GM19239 (cell line): Measurements from ENCODE around the gene PRPF6.
"Not testable (repeated sequence)": the region's sequence is repeated elsewhere in the genome, so short reads cannot be mapped to it uniquely, and the experiment has no call there.

Experiments
- DNase-seq: peaks from one replicate; pipeline ENCODE4 v3.0.0; 2011; ENCODE audit warnings: low spot score; ENCODE audit not compliant: insufficient read length
- FAIRE-seq: peaks from 2 replicates; lab custom pipeline; 2011; peaks lifted over from hg19 to GRCh38; lab: Jason Lieb, UNC

The PRPF6 gene

GRCh38 chr20:64005394-64005793 lies 24.5 kb downstream of the PRPF6 start:
- FAIRE-seq (no peak), DNase-seq (no peak)

GRCh38 chr20:64006490-64006889 lies 25.6 kb downstream of the PRPF6 start:
- DNase-seq (no peak), FAIRE-seq (no peak)

DNA sequence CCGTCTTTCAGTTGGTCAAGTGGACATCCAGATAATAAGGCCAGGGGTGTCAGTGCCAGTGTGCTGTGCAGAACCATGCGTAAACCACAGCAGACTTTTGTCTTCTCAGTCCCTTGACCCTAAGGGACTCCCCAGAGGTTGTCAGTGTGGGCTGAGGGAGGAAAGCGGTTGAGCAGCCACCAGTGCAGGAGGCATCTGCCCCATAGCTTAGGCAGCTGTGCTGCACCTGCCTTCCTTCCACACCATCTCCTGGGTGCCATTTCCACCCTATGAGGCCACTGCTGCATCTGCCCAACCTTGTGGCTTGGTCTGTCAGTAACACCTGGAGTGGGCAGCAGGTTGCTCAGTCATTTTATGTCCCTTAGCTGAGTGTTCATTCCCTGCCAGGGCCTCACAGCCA lies 26.0 kb downstream of the PRPF6 start:
- no peak for FAIRE-seq
- DNase-seq = no peak

GRCh38 chr20:64009811-64010387 lies 29.0 kb downstream of the PRPF6 start:
- FAIRE-seq (no peak), DNase-seq (no peak)

- DNase-seq (no peak), FAIRE-seq (no peak)
These were observed 29.8 kb downstream of the PRPF6 start for GRCh38 chr20:64010711-64011237.

DNA sequence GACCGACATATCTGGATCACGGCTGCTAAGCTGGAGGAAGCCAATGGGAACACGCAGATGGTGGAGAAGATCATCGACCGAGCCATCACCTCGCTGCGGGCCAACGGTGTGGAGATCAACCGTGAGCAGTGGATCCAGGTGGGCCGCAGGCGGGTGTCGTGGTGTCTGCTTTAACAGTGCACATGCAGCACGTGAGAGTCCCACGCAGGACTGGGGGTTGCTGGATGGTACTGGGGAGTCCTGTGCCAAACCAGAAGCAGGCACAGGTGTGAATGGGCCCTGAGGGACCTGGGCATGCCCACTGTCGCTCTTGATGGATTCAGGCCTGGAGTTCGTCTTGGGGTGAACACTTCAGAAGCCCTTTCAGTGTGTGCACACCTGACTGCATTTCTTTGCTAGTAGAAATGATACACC lies 30.4 kb downstream of the PRPF6 start:
- DNase-seq = no peak

DNA sequence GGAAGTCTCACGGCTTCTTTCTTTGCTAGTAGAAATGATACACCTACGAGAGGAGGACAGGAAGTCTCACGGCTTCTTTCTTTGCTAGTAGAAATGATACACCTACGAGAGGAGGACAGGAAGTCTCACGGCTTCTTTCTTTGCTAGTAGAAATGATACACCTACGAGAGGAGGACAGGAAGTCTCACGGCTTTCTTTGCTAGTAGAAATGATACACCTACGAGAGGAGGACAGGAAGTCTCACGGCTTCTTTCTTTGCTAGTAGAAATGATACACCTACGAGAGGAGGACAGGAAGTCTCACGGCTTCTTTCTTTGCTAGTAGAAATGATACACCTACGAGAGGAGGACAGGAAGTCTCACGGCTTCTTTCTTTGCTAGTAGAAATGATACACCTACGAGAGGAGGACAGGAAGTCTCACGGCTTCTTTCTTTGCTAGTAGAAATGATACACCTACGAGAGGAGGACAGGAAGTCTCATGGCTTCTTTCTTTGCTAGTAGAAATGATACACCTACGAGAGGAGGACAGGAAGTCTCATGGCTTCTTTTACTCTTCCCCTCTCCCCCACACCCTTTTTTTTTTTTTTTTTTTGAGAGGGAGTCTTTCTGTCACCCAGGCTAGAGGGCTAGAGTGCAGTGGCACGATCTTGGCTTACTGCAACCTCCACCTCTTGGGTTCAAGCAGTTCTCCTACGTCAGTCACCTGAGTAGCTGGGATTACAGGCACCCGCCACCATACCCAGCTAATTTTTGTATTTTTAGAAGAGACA lies 31.6 kb downstream of the PRPF6 start:
- DNase-seq, FAIRE-seq: not testable (repeated sequence)

More for the DNA sequence above, 30.4 kb downstream of the PRPF6 start:
- FAIRE-seq = no peak

- no peak for FAIRE-seq
These were observed 34.7 kb downstream of the PRPF6 start for GRCh38 chr20:64015635-64016034.

DNA sequence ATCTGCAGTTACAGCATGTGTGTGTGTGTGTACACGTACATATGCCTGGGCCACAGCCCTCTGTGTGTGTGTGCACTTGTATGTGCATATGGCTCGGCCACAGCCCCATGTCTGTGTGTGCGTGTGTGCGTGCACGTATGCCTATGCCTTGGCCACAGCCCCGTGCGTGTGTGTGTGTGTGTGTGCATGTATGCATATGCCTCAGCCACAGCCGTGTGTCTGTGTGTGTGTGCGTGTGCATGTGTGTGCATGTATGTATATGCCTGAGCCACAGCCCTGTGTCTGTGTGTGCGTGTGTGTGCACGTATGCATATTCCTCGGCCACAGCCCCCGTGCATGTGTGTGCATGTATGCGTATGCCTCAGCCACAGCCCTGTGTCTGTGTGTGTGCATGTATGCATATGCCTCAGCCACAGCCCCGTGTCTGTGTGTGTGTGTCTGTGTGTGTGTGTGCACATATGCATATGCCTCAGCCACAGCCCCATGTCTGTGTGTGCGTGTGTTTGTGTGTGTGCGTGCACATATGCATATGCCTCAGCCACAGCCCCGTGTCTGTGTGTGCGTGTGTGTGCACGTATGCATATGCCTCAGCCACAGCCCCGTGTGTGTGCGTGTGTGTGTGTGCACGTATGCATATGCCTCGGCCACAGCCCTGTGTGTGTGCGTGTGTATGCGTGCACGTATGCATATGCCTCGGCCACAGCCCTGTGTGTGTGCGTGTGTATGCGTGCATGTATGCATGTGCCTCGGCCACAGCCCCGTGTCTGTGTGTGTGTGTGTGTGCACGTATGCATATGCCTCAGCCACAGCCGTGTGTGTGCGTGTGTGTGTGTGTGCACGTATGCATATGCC lies 40.4 kb downstream of the PRPF6 start:
- DNase-seq (no peak), FAIRE-seq (no peak)

More at GRCh38 chr20:64015635-64016034, 34.7 kb downstream of the PRPF6 start:
- no peak for DNase-seq

- FAIRE-seq = no peak
- DNase-seq = no peak
These were observed 41.9 kb downstream of the PRPF6 start for GRCh38 chr20:64022671-64023360.

- DNase-seq (no peak), FAIRE-seq (no peak)
These were observed 42.6 kb downstream of the PRPF6 start for GRCh38 chr20:64023361-64024140.

DNA sequence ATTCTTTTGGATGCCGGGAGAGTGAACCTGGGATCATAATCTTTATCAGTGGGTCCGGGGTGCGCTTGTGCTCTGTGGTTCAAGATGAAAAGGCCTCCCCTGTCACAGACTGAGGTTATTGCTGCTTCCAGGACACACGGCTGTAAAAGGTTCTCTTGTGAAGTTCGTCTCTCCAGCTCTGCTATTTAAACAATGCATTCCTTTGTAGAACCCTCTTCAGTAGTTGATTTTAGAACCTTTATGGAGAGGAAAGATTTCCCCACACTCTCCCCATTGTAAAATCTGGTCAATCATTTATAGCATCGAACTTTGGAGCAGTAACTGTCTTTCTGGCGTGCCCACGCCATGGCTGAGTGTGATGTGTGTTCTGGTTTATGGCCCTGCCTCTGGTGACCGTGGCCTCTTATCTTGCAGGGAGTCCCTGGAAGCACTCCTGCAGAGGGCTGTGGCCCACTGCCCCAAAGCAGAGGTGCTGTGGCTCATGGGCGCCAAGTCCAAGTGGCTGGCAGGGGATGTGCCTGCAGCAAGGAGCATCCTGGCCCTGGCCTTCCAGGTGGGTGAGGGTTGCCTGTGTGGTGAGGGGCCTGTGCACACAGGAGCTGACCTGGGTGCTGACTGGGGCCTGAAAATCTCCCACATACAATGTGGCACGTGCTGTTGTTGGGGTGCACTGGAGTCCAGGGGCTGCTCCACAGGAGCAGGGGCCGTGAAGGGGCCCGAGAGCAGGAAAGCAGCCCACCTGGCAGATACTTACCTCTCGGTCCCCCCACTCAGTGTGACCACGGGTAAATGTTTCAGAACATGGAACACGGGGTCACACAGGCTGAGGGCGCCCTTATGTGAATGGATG lies 43.4 kb downstream of the PRPF6 start:
- DNase-seq = no peak
- no peak for FAIRE-seq

DNA sequence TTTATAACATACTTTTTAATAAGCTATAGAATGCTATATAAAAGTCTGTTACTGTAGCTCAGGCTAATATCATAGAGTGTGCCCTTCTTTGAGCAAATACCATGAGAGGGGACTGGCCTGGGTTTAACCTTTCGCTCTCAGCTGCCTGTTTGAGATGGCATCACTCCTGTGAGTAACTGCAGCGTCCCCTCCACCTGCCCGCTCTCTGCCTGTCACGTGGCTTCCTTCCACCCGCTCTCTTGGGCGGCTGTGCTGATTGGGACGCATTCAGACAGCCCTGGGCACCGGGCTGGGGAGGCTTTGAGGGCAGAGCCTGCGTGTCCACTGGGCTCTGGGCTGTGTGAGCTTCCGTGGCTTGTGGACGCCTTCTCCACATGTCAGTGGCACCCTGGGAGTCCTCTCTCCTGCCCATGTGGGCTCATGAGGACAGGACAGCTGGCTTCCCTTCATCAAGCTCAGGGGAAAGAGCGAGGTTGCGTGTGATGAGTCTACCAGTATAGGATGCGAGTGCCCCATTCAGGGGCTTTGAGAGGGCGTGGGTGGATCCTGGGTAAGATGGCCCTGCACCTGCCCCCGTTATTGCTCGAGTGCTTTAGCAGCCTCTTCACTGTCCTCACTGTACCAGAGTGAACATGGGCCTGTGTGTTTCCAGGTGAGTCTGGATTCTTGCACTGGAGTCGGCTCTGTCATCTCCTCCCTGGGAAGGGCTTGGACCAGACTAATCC lies 44.3 kb downstream of the PRPF6 start:
- DNase-seq (no peak), FAIRE-seq (no peak)

DNA sequence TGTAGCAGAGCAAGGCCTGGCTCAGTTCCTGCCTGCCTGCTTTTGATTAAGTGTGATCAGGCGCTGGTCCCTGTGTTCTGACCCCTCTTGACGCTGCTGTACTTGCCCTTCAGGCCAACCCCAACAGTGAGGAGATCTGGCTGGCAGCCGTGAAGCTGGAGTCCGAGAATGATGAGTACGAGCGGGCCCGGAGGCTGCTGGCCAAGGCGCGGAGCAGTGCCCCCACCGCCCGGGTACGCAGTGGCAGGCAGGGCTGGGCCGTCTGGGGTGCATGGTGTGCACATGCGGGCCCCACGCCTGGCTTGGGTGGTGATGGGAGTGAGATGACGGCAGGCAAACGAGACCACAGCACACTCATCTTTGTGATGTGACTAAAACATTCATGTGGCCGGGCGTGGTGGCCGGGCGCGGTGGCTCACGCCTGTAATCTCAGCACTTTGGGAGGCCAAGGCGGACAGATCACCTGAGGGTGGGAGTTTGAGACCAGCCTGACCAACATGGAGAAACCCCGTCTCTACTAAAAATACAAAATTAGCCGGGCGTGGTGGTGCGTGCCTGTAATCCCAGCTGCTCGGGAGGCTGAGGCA lies 45.0 kb downstream of the PRPF6 start:
- no peak for FAIRE-seq
- DNase-seq = no peak

- DNase-seq = no peak
- no peak for FAIRE-seq
These were observed 47.2 kb downstream of the PRPF6 start for GRCh38 chr20:64027981-64028685.

DNA sequence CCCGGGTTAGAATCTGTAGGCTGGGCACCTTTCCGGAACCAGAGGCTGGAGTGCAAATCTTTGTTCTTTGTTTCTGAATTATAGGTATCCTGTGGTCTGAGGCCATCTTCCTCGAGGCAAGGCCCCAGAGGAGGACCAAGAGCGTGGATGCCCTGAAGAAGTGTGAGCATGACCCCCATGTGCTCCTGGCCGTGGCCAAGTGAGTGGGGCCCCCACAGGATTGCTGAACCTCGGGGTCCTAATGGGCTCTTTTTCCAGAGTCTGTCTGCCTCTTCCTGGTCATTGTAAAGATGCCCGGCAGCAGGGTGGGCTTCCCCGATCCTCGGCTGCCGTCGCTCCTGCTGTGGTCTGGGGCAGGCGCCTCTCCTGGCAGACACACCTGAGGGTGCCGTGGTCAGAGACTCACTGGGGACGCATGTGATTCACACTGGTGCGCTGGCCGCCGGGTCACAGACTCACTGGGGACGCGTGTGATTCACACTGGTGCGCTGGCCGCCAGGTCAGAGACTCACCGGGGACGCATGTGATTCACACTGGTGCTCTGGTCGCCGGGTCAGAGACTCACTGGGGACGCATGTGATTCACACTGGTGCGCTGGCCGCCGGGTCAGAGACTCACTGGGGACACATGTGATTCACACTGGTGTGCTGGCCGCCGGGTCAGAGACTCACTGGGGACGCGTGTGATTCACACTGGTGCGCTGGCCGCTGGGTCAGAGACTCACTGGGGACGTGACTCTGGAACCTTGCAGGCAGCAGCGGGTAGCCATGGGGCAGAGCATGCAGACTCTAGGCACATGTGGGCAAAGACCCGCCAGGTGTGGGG lies 48.6 kb downstream of the PRPF6 start:
- no peak for FAIRE-seq

More for the DNA sequence above, 48.6 kb downstream of the PRPF6 start:
- DNase-seq = no peak
